HepG2 (cell line): ENCODE results near the gene CCL16. TPM values are rescaled to one million over a fixed set of nuclear protein-coding genes. Genes with fewer than 3 reads are reported as not detected.

ENCODE experiments used
- ATAD3A ChIP-seq: sonication (generic); formaldehyde crosslinking; IDR thresholded peaks from 2 replicates; pipeline ENCODE4 v1.4.0; 2020; ENCODE audit warnings: missing genetic modification reagents
- CREB1 ChIP-seq, 2 experiments: fragments of 450-650 bp in 1 of 2; IDR thresholded peaks; 2 replicates each; pipeline ENCODE4 v1.6.1; 2016 to 2017; ENCODE audit warnings: control low read depth in 1 of 2, mild to moderate bottlenecking in 1 of 2, missing compliant biosample characterization in 1 of 2, missing genetic modification characterization in 1 of 2
- ETV6 ChIP-seq: sonication (generic); formaldehyde crosslinking; conservative IDR thresholded peaks from 2 replicates; pipeline ENCODE4 v1.4.0; 2020; ENCODE audit warnings: missing genetic modification reagents
- NCOA2 ChIP-seq: sonication (generic); formaldehyde crosslinking; IDR thresholded peaks from 2 replicates; pipeline ENCODE4 v1.8.0; 2022; ENCODE audit warnings: inconsistent platforms
- PHF8 ChIP-seq: sonication (generic); formaldehyde crosslinking; IDR thresholded peaks from 2 replicates; pipeline ENCODE4 v1.5.0; 2020; ENCODE audit warnings: missing genetic modification reagents
- SOX13 ChIP-seq, 3 experiments: fragments of 450-650 bp in 1 of 3; sonication (generic) in 1 of 3; formaldehyde crosslinking in 1 of 3; IDR thresholded peaks in 2 of 3; conservative IDR thresholded peaks in 1 of 3; 2 replicates each; pipeline versions ENCODE4 v1.5.0 to v1.6.1; 2016 to 2020; ENCODE audit warnings: antibody characterized with exemption in 1 of 3, mild to moderate bottlenecking in 1 of 3, missing compliant biosample characterization in 1 of 3, missing genetic modification reagents in 1 of 3, moderate library complexity in 1 of 3
- ZMYM3 ChIP-seq: sonication (generic); formaldehyde crosslinking; IDR thresholded peaks from 2 replicates; pipeline ENCODE4 v1.5.1; 2020; ENCODE audit warnings: mild to moderate bottlenecking, missing genetic modification reagents
- ZMYM4 ChIP-seq: sonication (generic); formaldehyde crosslinking; IDR thresholded peaks from 2 replicates; pipeline ENCODE4 v1.8.1; 2023; ENCODE audit warnings: mild to moderate bottlenecking, missing genetic modification reagents
- ZNF451 ChIP-seq: sonication (generic); formaldehyde crosslinking; IDR thresholded peaks from 2 replicates; pipeline ENCODE4 v1.5.0; 2020; ENCODE audit warnings: mild to moderate bottlenecking, missing genetic modification reagents
- ZNF552 ChIP-seq: sonication (generic); formaldehyde crosslinking; IDR thresholded peaks from 2 replicates; pipeline ENCODE4 v1.9.0; 2022; ENCODE audit warnings: missing genetic modification reagents, mild to moderate bottlenecking, borderline replicate concordance
- ZNF615 ChIP-seq: sonication (generic); formaldehyde crosslinking; IDR thresholded peaks from 2 replicates; pipeline ENCODE4 v1.5.0; 2020; ENCODE audit warnings: mild to moderate bottlenecking, missing genetic modification reagents, borderline replicate concordance
- ZNF619 ChIP-seq: sonication (generic); formaldehyde crosslinking; IDR thresholded peaks from 2 replicates; pipeline ENCODE4 v1.4.0; 2020; ENCODE audit warnings: mild to moderate bottlenecking, missing genetic modification reagents
- ZNF652 ChIP-seq: IDR thresholded peaks from 2 replicates; pipeline ENCODE4 v1.6.1; 2016; ENCODE audit warnings: low read depth, borderline replicate concordance
- ZNF672 ChIP-seq: sonication (generic); formaldehyde crosslinking; IDR thresholded peaks from 2 replicates; pipeline ENCODE4 v1.8.1; 2022; ENCODE audit warnings: missing genetic modification reagents
- ZSCAN22 ChIP-seq: sonication (generic); formaldehyde crosslinking; IDR thresholded peaks from 2 replicates; pipeline ENCODE4 v1.4.0; 2020; ENCODE audit warnings: mild to moderate bottlenecking, missing genetic modification reagents
- polyA plus RNA-seq, 8 experiments: library from polyadenylated mRNA; depleted of rRNA in 3 of 8; stranded (reverse) in 7 of 8; unstranded in 1 of 8; fragments of >200 nt; fragmentation: Illumina TruSeq in 4 of 8; extraction: Trizol in 4 of 8; gene quantifications; 2 replicates each; pipeline versions ENCODE4 v1.2.1 to v1.2.3, GENCODE V29; 2011 to 2016; ENCODE audit warnings: low read depth in 4 of 8, missing spikeins in 1 of 8, mixed read lengths in 1 of 8; ENCODE audit not compliant: insufficient read depth in 1 of 8
- total RNA-seq, 5 experiments: library from RNA; depleted of rRNA; stranded (reverse); fragments of >200 nt; fragmentation: Illumina TruSeq; extraction: Trizol; gene quantifications; 2 replicates each; pipeline ENCODE4 v1.2.3, GENCODE V29; 2016; ENCODE audit warnings: low read depth in 1 of 5
- TF ChIP-seq, protein P1 (sequence below): sonication (generic); formaldehyde crosslinking; IDR thresholded peaks from 2 replicates; pipeline ENCODE4 v1.4.0; 2020; ENCODE audit warnings: missing genetic modification reagents
- TF ChIP-seq, protein P2 (sequence below): sonication (generic); formaldehyde crosslinking; IDR thresholded peaks from 2 replicates; pipeline ENCODE4 v1.5.1; 2020; ENCODE audit warnings: missing genetic modification reagents, mild to moderate bottlenecking, borderline replicate concordance
- TF ChIP-seq, protein P3 (sequence below): IDR thresholded peaks from 2 replicates; pipeline ENCODE4 v1.6.1; 2016
- TF ChIP-seq, protein P4 (sequence below): sonication (generic); formaldehyde crosslinking; IDR thresholded peaks from 2 replicates; pipeline ENCODE4 v1.5.1; 2020; ENCODE audit warnings: mild to moderate bottlenecking, missing genetic modification reagents, borderline replicate concordance
- TF ChIP-seq, protein P5 (sequence below): sonication (generic); formaldehyde crosslinking; conservative IDR thresholded peaks from 2 replicates; pipeline ENCODE4 v1.4.0; 2020; ENCODE audit warnings: missing genetic modification reagents

Gene CCL16
- total and polyA plus RNA-seq, 2 of the 13 experiments (the other 11 are each of a cell fraction or from before 2014, with no cell fraction given): 2.0 to 14.7 TPM

DNA sequence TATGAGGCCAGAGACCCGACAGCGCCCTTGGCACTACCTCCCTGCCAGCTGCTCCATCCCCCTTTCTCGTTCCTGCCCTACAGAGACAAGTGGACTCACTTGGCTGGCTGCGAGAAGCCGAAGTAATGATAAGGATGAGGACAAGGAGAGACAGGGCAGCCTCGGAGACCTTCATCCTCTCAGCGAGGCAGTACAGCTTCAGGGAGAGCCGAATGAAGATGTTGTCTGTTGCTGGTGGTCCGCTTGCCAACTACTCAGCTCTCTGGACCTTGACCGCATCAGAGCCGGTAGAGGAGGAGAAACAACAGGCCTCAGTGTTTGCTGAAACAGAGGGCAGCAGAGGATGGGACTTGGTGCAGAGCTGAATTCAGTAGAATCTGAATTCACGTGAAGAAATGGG is at the start of gene CCL16 (continued):
- no peak for TF ChIP-seq ZNF451 (CRISPR knock-in tag)
- TF ChIP-seq CREB1 (IDR thresholded peaks at IDR 0.05): no peak
- TF ChIP-seq CREB1 (CRISPR knock-in tag; IDR thresholded peaks at IDR 0.05): no peak
- TF ChIP-seq ZNF552 (CRISPR knock-in tag): no peak
- TF ChIP-seq, protein P1, sequence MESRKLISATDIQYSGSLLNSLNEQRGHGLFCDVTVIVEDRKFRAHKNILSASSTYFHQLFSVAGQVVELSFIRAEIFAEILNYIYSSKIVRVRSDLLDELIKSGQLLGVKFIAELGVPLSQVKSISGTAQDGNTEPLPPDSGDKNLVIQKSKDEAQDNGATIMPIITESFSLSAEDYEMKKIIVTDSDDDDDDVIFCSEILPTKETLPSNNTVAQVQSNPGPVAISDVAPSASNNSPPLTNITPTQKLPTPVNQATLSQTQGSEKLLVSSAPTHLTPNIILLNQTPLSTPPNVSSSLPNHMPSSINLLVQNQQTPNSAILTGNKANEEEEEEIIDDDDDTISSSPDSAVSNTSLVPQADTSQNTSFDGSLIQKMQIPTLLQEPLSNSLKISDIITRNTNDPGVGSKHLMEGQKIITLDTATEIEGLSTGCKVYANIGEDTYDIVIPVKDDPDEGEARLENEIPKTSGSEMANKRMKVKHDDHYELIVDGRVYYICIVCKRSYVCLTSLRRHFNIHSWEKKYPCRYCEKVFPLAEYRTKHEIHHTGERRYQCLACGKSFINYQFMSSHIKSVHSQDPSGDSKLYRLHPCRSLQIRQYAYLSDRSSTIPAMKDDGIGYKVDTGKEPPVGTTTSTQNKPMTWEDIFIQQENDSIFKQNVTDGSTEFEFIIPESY (CRISPR knock-in tag): no peak
- no peak for TF ChIP-seq ETV6 (CRISPR knock-in tag)
- TF ChIP-seq, protein P2, sequence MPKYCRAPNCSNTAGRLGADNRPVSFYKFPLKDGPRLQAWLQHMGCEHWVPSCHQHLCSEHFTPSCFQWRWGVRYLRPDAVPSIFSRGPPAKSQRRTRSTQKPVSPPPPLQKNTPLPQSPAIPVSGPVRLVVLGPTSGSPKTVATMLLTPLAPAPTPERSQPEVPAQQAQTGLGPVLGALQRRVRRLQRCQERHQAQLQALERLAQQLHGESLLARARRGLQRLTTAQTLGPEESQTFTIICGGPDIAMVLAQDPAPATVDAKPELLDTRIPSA (CRISPR knock-in tag): no peak
- TF ChIP-seq ZMYM4 (CRISPR knock-in tag): no peak
- TF ChIP-seq, protein P3, sequence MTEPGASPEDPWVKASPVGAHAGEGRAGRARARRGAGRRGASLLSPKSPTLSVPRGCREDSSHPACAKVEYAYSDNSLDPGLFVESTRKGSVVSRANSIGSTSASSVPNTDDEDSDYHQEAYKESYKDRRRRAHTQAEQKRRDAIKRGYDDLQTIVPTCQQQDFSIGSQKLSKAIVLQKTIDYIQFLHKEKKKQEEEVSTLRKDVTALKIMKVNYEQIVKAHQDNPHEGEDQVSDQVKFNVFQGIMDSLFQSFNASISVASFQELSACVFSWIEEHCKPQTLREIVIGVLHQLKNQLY (CRISPR knock-in tag): no peak
- TF ChIP-seq, protein P4, sequence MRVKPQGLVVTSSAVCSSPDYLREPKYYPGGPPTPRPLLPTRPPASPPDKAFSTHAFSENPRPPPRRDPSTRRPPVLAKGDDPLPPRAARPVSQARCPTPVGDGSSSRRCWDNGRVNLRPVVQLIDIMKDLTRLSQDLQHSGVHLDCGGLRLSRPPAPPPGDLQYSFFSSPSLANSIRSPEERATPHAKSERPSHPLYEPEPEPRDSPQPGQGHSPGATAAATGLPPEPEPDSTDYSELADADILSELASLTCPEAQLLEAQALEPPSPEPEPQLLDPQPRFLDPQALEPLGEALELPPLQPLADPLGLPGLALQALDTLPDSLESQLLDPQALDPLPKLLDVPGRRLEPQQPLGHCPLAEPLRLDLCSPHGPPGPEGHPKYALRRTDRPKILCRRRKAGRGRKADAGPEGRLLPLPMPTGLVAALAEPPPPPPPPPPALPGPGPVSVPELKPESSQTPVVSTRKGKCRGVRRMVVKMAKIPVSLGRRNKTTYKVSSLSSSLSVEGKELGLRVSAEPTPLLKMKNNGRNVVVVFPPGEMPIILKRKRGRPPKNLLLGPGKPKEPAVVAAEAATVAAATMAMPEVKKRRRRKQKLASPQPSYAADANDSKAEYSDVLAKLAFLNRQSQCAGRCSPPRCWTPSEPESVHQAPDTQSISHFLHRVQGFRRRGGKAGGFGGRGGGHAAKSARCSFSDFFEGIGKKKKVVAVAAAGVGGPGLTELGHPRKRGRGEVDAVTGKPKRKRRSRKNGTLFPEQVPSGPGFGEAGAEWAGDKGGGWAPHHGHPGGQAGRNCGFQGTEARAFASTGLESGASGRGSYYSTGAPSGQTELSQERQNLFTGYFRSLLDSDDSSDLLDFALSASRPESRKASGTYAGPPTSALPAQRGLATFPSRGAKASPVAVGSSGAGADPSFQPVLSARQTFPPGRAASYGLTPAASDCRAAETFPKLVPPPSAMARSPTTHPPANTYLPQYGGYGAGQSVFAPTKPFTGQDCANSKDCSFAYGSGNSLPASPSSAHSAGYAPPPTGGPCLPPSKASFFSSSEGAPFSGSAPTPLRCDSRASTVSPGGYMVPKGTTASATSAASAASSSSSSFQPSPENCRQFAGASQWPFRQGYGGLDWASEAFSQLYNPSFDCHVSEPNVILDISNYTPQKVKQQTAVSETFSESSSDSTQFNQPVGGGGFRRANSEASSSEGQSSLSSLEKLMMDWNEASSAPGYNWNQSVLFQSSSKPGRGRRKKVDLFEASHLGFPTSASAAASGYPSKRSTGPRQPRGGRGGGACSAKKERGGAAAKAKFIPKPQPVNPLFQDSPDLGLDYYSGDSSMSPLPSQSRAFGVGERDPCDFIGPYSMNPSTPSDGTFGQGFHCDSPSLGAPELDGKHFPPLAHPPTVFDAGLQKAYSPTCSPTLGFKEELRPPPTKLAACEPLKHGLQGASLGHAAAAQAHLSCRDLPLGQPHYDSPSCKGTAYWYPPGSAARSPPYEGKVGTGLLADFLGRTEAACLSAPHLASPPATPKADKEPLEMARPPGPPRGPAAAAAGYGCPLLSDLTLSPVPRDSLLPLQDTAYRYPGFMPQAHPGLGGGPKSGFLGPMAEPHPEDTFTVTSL (CRISPR knock-in tag): 0 out of 2 replicates have a peak, but pooled peaks have one; percentile 3
- TF ChIP-seq ZNF619 (CRISPR knock-in tag): no peak
- TF ChIP-seq ZSCAN22 (CRISPR knock-in tag): no peak
- no peak for TF ChIP-seq SOX13 (IDR thresholded peaks at IDR 0.05)
- peak in 1 of 2 experiments; percentile 34; a peak in 1 of 4 replicates for TF ChIP-seq SOX13 (CRISPR knock-in tag; conservative IDR thresholded peaks at IDR 0.05 in 1 of 2, IDR thresholded peaks at IDR 0.05 in 1 of 2)
- TF ChIP-seq NCOA2 (CRISPR knock-in tag): 0 out of 2 replicates have a peak, but pooled peaks have one; percentile 10
- TF ChIP-seq, protein P5, sequence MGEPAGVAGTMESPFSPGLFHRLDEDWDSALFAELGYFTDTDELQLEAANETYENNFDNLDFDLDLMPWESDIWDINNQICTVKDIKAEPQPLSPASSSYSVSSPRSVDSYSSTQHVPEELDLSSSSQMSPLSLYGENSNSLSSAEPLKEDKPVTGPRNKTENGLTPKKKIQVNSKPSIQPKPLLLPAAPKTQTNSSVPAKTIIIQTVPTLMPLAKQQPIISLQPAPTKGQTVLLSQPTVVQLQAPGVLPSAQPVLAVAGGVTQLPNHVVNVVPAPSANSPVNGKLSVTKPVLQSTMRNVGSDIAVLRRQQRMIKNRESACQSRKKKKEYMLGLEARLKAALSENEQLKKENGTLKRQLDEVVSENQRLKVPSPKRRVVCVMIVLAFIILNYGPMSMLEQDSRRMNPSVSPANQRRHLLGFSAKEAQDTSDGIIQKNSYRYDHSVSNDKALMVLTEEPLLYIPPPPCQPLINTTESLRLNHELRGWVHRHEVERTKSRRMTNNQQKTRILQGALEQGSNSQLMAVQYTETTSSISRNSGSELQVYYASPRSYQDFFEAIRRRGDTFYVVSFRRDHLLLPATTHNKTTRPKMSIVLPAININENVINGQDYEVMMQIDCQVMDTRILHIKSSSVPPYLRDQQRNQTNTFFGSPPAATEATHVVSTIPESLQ (CRISPR knock-in tag): no peak
- TF ChIP-seq ZNF615 (CRISPR knock-in tag): no peak
- no peak for TF ChIP-seq ATAD3A (CRISPR knock-in tag)
- TF ChIP-seq PHF8 (CRISPR knock-in tag): no peak
- TF ChIP-seq ZMYM3 (CRISPR knock-in tag): no peak
- TF ChIP-seq ZNF672 (CRISPR knock-in tag): no peak
- no peak for TF ChIP-seq ZNF652 (CRISPR knock-in tag)
